T-helper 2 cell treated with Interferon-gamma antibody and Interleukin-4, amounts not matched to agents 100 ng/mL and 5 ng/mL, for 36 hours (primary cell): Measurements from ENCODE around the gene KCNJ4. TPM values are rescaled to one million over a fixed set of nuclear protein-coding genes. Genes with fewer than 3 reads are reported as not detected.

ENCODE experiments used
- intact Hi-C: fragments of 100-400 bp; cut with micrococcal nuclease; formaldehyde crosslinking; loops from one replicate; pipeline ENCODE4 v1.15.1; 2023
- total RNA-seq: library from RNA; stranded (reverse); gene quantifications from 2 replicates; pipeline ENCODE4 v1.2.3, GENCODE V29; 2022

KCNJ4 gene
- total RNA-seq, 1 donor from 2014 or later = not detected

GRCh38 chr22:38453066-38453672, 1.8 kb downstream of the KCNJ4 start:
- intact Hi-C loops = no loop called here

GRCh38 chr22:38452373-38453065, 2.5 kb downstream of the KCNJ4 start:
- intact Hi-C loops = no loop called here

- intact Hi-C loops = no loop called here
These were observed 3.1 kb downstream of the KCNJ4 start for GRCh38 chr22:38451864-38452263.

- intact Hi-C loops = no loop called here
These were observed 3.6 kb downstream of the KCNJ4 start for GRCh38 chr22:38451404-38451803.

- intact Hi-C loops = no loop called here
These were observed 4.7 kb downstream of the KCNJ4 start for GRCh38 chr22:38450234-38450797.

GRCh38 chr22:38449776-38450175, 5.2 kb downstream of the KCNJ4 start:
- intact Hi-C loops = no loop called here

- intact Hi-C loops = no loop called here
These were observed 5.9 kb downstream of the KCNJ4 start for GRCh38 chr22:38448945-38449745.

GRCh38 chr22:38446018-38446601, 8.9 kb downstream of the KCNJ4 start:
- intact Hi-C loops = no loop called here

GRCh38 chr22:38444783-38445182, 10.2 kb downstream of the KCNJ4 start:
- intact Hi-C loops = no loop called here

GRCh38 chr22:38443628-38444521, 11.1 kb downstream of the KCNJ4 start:
- intact Hi-C loops = no loop called here

GRCh38 chr22:38442967-38443627, 11.9 kb downstream of the KCNJ4 start:
- intact Hi-C loops = no loop called here

- intact Hi-C loops = no loop called here
These were observed 13.2 kb downstream of the KCNJ4 start for GRCh38 chr22:38441620-38442287.

- intact Hi-C loops = no loop called here
These were observed 14.2 kb downstream of the KCNJ4 start for GRCh38 chr22:38440747-38441350.

- intact Hi-C loops = no loop called here
These were observed 17.6 kb downstream of the KCNJ4 start for GRCh38 chr22:38437416-38437815.

GRCh38 chr22:38436629-38437395, 18.2 kb downstream of the KCNJ4 start:
- intact Hi-C loops = no loop called here

GRCh38 chr22:38435965-38436364, 19.0 kb downstream of the KCNJ4 start:
- intact Hi-C loops = no loop called here

GRCh38 chr22:38435010-38435409, 20.0 kb downstream of the KCNJ4 start:
- intact Hi-C loops = no loop called here

GRCh38 chr22:38433871-38434270, 21.1 kb downstream of the KCNJ4 start:
- intact Hi-C loops = no loop called here
